T-helper 2 cell (primary cell): ENCODE results near the gene SLC17A9.
A peak's percentile ranks its signal among the peaks of the same experiment; 100 is the strongest.

ENCODE experiments used
- DNase-seq, 5 experiments: peaks; one replicate each; pipeline versions ENCODE4 v3.0.0 to v3.0.0-alpha.2; 2012 to 2022

SLC17A9 gene

DNA sequence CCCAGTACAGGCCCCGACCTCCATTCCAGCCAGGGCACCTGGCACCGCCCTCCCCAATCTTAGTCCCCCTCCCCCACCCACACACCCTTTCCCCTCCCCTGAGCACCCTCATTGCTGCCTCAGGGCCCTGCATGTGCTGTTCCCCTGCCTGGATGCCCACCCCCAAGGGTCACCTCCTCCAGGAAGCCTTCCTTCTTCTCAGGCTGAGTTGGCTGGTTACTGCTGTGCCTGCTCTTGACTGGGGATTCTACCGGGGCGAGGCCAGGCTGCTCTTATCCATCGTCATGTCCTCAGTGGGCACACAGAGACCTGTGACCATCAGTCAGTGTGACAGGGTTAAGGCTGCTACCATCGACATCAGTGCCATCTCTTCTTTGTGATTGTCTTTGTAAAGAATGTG lies 30.7 kb downstream of the SLC17A9 start:
- no peak for DNase-seq

DNA sequence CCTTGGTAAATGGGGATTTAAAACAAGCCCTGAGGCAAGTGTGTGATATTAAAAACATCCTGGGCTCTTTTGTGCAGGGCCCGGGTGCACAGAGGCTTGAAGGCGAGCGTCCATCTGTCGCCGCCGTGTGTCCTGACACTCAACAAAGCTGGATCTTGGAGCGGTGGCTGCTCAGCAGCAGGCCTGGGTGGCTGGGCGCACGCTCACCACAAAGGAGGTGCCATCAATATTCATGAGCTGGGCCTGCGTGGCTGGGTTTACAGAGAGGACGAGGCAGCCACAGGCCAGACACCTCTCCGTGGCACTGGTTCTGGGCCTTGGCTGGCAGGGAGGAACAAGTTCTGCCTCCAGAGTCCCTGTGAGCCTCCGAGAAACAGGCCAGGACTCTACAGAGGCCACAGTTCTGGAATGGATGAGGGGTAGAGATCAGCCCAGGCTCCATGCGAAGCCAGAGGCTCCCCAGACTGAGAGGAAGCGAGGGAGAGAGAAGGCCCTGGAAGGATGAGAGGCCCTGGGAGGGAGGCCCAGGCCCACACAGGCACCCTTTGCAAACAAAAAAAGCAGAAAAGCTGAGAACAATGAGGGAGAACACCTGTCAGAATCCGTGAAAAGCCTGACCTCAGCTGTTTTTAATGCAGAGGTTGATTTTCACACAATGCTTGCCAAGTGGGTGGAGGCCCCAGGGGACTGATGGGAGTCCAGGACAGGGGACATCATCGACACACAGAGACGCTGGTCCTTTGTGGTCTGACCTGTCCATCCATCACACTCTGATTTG lies 32.3 kb downstream of the SLC17A9 start:
- DNase-seq: no peak

DNA sequence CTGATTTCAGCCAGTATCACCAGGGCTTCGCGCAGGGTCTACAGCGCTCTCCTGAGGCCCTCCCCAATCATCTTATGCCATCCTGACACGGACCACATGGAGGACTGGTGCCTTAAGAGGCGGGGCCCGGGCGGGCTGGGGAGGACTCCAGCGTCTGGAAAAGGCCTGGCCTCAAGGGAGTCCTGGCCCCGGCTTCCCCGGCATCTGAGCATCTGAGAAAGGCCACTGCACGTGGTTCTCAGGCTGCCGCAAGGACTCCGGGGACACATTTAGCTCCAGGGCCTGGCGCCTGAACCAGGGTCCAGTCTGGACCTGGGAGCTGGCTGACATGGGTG lies 32.9 kb downstream of the SLC17A9 start:
- no peak for DNase-seq

DNA sequence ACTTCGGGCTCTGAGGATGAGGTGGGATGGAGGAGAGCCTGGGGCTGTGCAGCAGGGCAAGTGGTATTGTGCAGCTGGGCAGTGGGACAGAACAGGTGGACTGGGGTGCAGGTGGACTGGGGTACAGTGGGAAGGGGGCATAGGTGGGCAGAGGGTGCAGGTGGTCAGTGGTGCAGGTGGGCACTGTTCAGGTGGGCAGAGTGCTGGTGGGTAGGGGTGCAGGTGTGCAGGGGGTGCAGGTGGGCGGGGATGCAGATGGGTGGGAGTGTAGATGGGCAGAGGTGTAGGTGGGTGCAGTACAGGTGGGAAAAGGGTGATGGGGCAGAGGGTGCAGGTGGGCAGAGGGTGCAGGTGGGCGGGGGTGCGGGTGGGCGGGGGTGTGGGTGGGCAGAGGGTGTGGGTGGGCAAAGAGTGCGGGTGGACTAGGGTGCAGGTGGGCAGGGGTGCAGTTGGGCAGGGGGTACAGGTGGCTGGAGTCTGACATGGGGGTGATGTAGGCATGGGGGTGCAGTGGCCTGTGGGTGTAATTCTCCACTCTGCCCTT lies 33.8 kb downstream of the SLC17A9 start:
- no peak for DNase-seq

DNA sequence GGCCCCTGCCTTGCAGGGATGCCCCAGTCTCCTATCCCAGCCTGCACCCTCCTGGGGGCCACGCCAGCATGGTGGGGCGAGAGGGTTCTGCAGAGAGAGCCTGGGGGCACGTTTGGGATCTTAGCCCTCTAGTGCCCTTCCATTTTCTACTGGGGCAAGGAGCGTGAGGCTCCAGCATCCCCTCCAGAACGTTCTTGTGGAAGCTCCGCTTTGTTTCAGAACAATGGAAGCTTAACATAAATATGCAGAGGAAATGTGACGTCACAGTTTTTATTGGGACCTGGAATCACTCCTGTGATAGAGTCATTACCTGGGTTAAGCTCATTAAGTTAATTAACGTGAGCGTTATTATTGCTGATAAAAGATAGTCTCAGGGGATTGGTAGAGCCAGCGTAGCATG lies 34.6 kb downstream of the SLC17A9 start:
- no peak for DNase-seq

DNA sequence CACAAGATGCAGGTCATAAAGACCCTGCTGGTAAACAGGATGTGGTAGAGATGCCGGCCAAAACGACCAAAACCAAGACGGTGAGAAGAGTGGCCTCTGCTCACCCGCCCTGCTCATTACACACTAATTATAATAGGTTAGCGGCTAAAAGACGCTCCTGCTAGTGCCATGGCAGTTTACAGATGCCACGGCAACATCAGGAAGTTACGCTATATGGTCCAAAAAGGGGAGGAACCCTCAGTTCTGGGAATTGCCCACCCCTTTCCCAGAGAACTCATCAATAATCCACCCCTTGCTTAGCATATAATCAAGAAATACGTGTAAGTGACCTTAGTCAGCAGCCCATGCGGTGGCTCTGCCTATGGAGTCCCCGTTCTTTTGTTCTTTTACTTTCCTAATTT lies 36.7 kb downstream of the SLC17A9 start:
- peak in 1 of 5 experiments; percentile 58 for DNase-seq

DNA sequence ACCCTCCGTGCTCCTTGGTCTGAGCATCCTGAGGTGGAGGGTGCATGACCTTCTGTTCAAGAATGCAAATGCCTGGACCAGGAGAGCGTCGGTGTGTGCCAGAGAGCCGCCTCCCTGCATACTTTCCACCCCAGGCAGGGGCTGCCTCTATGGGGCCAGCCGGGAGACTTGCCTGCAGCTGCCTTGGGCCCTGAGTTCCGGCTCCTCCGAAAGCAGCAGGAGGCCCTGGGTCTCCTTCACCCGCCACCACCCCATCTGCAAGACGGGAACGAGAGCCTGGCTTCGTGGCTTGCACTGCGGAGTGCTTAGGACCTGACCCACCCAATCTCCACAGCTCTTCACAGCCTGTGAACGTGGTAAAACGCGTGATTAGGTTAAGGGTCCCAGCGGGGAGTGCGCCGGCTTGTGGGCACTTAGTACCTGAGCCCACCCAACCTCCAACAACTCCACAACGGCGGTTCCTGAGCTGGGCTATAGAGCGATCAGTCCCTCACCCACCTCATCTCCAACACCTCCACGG lies 37.9 kb downstream of the SLC17A9 start:
- no peak for DNase-seq

DNA sequence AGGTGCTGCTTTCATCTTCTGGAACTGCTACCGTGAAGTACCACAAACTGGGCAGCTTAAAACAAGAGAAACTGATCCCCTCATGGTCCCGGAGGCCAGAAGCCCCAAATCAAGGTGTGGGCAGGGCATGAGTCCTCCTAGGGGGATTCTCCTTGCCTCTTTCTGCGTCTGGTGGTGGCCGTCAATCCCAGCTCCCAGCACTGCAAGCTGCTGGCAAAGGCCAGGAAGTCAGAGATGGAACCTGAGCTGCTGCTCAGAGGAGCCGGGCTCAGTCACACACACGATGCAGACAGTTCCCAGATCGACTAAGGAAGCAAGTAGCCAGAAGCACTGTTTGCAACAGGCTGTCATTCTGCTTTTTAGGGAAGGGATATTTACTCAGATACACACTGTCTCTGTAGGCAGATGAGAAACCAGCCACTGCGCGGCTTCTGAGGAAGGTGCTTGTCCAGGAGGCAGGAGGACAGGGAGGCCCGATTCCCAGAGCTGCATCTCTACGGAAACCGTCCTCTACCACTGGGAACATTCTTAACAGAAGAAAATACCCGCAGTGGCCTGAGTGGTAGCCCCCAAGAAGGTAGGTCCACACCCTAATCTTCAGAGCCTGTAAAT lies 38.8 kb downstream of the SLC17A9 start:
- DNase-seq: no peak

DNA sequence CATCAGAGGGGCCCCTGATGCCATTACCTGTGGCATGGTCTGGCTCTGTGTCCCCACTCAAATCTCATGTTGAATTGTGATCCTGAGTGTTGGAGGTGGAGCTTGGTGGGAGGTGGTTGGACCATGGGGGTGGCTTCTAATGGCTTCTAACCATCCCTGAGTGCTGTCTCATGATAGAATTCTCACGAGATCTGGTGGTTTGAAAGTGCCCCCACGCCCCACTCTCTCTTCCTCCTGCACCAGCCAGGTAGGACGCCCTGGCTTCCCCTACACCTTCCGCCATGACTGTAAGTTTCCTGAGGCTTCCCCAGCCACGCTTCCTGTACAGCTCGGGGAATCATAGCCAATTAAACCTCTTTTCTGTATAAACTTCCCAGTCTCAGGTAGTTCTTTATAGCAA lies 39.4 kb downstream of the SLC17A9 start:
- no peak for DNase-seq

DNA sequence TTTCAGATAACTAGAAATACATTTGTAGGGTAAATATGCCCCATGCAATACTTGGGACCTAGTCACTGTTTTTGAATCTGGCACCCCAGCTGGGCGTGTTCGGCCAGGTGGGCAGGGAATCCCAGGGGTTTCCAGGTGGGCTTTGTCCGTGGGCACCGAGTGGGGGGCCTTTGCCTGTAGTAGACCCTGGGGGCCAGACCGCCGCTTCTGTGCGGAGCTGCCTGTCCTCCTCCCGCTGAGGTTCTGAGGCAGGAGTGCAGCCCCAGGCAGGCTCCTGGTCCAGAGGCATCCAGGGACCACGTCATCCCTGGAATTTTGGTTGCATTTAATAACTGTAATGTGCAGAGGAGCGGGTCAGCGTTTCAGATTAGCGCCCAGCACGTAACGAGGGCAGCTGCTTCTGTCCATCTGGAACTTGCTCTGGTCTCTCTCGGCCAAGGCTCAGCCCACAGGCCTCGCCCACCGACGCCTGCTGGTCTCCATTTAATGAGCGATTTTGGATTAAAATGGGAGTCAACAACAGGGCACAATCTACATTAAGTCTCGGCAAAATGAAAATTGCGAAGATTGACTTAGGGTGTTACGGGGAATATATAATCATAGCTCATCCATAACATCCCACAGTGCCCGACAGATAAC lies 41.5 kb downstream of the SLC17A9 start:
- no peak for DNase-seq

DNA sequence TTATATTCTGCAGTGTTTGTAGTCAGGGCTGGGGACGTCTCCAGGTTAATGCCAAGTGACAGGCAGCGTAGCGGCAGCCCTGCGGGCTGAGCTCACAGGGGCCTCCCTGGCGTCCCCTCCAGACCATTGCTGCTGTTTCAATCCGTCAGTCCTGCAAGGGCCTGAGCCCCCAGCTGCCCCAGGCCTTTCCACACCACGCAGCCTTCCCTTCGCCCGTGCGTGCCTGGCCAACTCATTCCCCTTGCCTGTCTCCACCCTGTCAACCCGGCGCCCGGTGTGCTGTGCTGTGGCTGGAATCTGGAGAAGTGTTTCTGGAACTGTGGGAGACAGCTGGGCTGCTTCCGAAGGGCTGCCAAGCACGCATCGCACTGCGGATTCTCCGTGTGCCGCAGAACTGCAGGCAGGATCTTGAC lies 42.4 kb downstream of the SLC17A9 start:
- no peak for DNase-seq

DNA sequence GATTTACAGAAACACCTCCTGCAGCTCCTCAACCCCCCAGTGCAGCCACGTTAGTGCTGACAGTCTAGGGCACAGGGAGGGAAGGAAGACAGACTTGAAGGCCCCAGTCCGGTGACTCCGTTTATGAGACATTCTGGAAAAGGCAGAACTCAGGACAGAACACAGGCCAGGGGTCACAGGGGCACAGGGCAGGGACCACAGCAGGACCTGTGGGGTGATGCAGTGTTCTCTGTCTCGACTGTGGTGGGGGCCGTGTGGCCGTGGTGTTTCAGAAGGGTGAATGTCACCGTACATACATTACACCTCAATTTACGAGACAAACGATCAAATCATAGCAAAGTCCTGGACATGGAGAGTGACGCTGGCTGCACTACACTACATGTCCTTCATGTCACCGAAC lies 43.0 kb downstream of the SLC17A9 start:
- no peak for DNase-seq

DNA sequence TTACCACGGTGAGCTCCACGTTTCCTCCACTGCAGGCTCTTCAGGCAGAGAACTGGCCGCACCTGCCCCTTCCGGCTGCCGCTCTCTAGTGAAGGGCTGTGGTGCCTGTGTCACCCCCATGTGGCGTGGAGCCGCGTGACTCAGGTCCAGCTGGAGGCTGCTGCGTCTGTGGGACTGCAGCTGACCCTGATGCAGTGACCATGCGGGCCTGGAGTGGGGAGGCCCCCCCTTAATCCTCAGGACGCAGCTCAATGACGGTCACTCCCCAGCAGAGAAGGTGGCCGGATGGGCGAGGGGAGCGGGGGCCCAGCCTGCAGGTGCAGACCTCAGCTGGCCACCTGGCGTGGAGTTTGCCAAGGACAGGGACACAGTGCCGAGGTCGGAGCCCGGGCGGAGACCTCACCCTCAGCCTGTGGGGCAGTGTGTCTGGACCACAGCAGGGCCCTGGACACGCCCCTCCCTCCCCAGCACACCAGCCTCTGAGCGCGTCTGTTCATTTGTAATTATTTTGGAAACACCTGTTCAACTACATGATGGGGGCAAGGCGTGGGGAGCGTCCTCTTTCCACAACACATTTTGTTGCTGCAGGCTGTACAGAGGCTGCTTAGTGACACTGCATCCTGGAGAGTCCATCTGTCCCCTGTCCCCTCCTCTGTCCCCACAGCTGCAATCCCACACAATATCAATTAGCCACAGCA lies 43.5 kb downstream of the SLC17A9 start:
- no peak for DNase-seq

DNA sequence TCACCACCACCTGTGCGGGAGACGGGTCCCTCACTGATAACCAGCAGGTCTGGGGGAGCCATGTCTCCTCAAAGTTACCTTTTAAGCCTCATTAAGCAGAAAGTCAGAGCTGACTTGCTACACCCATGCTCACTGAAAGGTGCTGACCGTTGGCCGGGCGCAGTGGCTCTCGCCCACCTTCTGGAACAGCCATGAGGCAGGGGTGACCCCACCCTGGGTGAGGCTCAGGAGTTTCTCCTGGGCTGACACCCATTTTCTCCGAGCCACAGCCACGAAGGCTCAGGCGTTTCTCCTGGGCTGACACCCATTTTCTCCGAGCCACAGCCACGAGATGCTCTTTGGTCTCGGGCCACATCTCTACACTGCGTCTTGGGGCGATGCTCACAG lies 44.1 kb downstream of the SLC17A9 start:
- no peak for DNase-seq

DNA sequence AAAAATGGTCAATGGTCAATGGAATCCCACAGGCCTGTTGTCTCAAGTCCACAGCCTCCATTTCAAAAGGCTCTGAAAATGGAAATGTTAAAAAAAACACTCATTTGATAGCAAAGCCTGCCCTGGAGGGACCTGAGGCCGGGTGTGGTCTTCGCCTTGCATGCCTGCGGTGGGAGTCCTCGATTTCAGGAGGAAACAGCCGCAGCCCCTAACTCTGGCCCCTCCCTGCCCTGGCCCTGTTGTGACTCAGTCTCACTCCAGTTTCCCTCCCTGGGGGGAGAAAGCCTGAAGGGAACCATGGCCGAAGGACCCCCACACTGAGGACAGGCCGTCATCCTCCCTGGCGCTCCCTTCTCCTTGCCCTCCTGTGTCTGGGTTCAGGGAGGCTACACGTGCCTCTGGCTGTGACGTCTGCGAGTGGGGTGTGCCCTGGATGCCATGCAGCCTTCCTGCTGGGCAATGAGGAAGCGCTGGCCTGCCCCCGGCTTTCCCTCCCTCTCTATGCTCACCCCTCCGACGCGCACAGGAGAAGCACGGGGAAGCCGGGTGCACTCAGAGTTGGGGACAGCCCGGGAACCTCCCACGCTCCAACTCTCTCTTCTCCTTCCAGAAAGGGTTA lies 45.0 kb downstream of the SLC17A9 start:
- no peak for DNase-seq

DNA sequence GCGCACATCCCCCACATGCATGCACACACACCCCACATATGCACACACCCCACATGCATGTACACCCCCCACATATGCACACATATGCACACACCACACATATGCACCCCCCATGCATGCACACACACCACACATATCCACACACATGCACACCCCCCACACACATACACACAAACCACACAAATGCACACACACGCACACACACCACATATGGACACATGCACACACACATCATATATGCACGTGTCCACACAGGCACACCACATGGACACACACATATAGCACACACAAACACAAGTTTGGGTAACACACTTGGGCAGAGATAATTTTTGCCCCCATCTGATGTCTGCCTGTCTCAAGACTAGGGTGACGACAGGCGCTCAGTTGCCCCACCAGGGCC lies 45.9 kb downstream of the SLC17A9 start:
- DNase-seq: no peak

DNA sequence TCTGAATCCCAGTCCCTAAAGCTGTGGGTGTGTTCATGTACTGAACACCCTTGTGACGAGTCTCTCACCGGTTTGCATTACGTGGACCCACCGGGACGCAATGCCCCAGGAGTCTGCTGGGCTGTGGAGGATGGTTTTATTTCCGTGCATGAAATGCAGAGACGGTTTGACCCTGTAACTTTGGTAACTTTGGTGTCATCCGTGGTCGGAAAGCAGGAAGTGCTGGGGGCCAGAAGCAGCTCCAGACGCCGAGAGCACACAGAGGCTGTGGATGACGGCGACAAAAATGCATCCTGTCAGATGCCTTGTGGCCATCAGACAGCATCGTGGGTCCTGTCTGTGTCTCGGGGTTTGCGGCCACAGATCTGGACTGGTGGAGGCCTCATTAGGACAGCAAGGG lies 47.1 kb downstream of the SLC17A9 start:
- DNase-seq: peak in 1 of 5 experiments; percentile 46

DNA sequence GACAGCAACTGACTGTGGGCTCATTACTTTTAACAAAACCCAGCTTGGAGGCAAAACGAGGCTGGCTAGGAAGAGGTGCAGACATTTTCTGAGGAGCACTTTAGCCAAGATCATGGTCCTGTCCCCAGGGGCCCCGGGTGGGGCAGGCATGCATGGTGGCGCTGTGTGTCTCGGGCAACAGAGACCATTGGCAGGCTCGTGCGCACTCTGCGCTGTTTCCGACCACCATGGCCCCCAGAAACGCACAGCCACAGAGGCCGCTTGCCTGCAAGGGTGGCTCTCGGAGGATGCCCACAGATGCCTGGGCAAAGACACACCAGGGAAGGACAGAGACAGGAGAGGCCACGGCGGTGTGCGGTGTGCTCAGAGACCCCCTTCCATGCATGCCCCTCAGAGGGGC lies 47.5 kb downstream of the SLC17A9 start:
- no peak for DNase-seq

DNA sequence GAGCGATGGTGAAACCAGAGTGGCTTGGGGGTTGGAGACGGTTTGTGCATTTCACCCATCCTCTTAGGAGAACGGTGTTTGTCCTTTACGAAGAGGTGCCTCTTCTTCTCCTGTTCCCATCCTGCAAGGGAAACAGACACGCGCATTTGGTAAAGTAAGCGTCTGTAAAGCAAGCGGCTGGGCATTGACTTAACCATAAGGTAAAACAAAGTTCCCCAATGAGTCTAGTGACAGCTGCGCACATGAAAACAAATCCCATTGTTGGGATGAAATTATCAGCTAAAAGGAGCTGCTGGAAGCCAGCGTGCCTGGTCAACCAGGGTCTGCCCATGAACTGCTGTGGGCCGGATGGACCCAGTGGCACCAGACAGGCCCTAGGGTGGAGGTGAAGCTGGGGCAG lies 48.4 kb downstream of the SLC17A9 start:
- no peak for DNase-seq

DNA sequence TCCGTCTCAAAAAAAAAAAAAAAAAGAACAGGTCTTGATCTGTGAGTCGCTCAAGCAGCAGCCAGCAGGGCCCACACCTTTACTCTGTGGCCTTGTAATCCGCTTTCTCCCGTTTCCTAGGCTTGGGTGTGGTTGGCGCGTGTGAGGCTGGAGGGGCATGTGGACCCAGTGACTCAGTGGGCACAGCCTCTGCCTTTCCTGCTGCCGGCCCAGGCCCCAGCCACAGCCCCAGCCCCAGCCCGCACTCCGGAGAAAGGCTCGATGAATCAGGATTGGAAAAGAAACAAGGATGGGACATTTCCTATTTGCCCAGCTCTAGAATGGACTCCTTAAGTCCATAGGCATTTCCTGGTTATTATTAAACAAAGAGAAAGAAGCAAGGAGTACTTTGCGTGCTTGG lies 50.0 kb downstream of the SLC17A9 start:
- no peak for DNase-seq

DNA sequence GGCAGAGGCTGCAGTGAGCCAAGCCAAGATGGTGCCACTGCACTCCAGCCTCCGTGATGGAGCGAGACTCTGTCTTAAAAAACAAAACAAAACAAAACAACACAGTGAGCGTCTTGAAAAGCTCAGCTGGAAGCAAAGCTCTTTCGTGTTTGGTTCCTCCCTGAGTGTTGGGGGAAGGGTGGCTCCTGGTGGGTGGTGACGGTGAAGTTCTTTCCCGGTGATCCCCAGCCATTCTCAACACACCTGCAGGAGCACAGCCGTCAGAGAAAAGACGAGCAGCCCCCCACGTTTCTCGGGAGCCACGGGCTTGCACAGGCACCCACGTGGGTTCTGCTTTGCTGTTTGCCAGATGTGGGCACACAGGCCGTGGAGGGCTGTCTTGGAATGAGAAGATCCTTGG lies 51.0 kb downstream of the SLC17A9 start:
- DNase-seq: no peak

DNA sequence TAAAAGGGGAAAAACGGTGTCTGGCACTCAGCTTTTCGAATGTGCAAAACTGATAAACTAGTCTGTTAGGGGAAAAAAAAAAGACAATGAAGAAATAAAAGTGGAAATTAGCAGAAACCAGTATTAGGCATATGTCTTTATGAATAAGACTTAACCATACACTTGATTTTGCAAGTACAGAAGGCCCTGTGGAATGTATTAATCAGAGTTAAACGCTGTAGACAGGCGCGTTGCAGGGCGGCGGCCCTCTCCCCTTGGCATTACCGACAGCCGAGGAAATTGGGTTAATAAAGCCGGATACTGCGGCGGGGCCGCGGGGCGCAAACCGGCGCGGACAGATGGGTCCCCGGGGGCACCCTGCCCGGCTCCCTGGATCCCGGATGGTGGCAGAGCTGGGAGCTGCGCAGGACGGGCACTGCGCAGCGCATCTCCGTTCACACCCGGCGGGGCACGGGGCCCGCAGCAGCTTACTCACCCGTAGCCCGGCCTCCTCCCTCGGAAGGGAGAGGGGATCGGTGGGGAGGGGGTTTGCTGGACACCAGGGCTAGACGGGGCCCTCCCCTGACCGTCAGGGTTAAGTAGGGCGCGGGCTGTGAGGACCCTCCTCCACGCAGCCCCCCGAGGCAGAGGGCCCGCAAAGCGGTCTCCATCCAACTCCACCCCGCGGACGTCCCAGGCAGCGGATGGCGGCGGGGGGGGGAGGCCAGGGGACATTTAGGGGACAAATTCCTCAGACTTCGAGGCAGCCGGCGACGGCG lies 52.3 kb downstream of the SLC17A9 start:
- no peak for DNase-seq
